Lower lobe of right lung (tissue), 2 donors: ENCODE data around the gene UBE2I. TPM values are rescaled to one million over a fixed set of nuclear protein-coding genes. Genes with fewer than 3 reads are reported as not detected.

Source experiments
- ATAC-seq, 2 donors: fragments of 200-7000 bp; cut with Tn5 transposase; one replicate each; pipeline ENCODE4 v1.9.1; 2020 to 2022; ENCODE audit warnings: mild to moderate bottlenecking in 2 of 2, moderate library complexity in 2 of 2
- DNase-seq: peaks from one replicate; pipeline ENCODE4 v3.0.0-alpha.2; 2020
- H3K27ac ChIP-seq: fragments of 200-600 bp; one replicate; pipeline ENCODE4 v1.8.0; 2022
- H3K27me3 ChIP-seq: fragments of 200-600 bp; one replicate; pipeline ENCODE4 v1.8.0; 2022; ENCODE audit warnings: low read depth
- H3K36me3 ChIP-seq: fragments of 200-600 bp; one replicate; pipeline ENCODE4 v1.8.0; 2022; ENCODE audit warnings: mild to moderate bottlenecking
- H3K4me1 ChIP-seq: fragments of 200-600 bp; one replicate; pipeline ENCODE4 v1.8.0; 2022
- H3K4me3 ChIP-seq: fragments of 200-600 bp; one replicate; pipeline ENCODE4 v1.8.0; 2022; ENCODE audit warnings: mild to moderate bottlenecking
- H3K9me3 ChIP-seq: fragments of 200-600 bp; one replicate; pipeline ENCODE4 v1.8.0; 2022
- CTCF ChIP-seq: fragments of 200-600 bp; IDR thresholded peaks from one replicate; pipeline ENCODE4 v1.8.0; 2022; ENCODE audit warnings: antibody characterized with exemption, mild to moderate bottlenecking
- intact Hi-C: fragments of 100-400 bp; cut with DNase I; formaldehyde crosslinking; loops from one replicate; pipeline ENCODE4 v1.11.0; 2022
- total RNA-seq: library from RNA; stranded (reverse); fragmentation: NEBNext Ultra II Directional; extraction: Animal tissue kit (Norgen Biotek cat#: 25700); gene quantifications from one replicate; pipeline ENCODE4 v1.2.1, GENCODE V29; 2021
- donor health status: DM: no; HTN: yes; CAD: no; lungs with severe emphysema.

UBE2I gene
- total RNA-seq, 1 donor from 2014 or later, result 93.4 TPM

- Histone ChIP-seq H3K36me3 (no peaks in the 10 kb centered on the region), H3K9me3 (no peaks in the 10 kb centered on the region), H3K4me1 (no peaks in the 10 kb centered on the region), H3K27me3 (peaks cover 39% of the 10 kb centered on the region), H3K27ac (no peak overlapping the region), H3K4me3 (no peak overlapping the region)
- TF ChIP-seq CTCF, result no peak
- no peak for ATAC-seq
- intact Hi-C loops, result no loop called here
- DNase-seq, result no peak
These were observed 30.1 kb upstream of the UBE2I start for GRCh38 chr16:1279081-1279944.

- DNase-seq (no peak), ATAC-seq (no peak)
- no peak for TF ChIP-seq CTCF
- H3K36me3 ChIP-seq, result no peaks in the 10 kb centered on the region
- no peaks in the 10 kb centered on the region for H3K4me1 ChIP-seq
- no peak overlapping the region for H3K27ac ChIP-seq
- H3K27me3 ChIP-seq, result peaks cover 39% of the 10 kb centered on the region
- H3K9me3 ChIP-seq, result no peaks in the 10 kb centered on the region
- H3K4me3 ChIP-seq, result no peak overlapping the region
- intact Hi-C loops, result no loop called here
These were observed 29.4 kb upstream of the UBE2I start for GRCh38 chr16:1279945-1280589.

GRCh38 chr16:1280783-1281182, 28.7 kb upstream of the UBE2I start:
- ATAC-seq, result no peak
- no peak overlapping the region for H3K4me3 ChIP-seq
- H3K27ac ChIP-seq, result no peak overlapping the region
- H3K36me3 ChIP-seq, result no peaks in the 10 kb centered on the region
- peaks cover 42% of the 10 kb centered on the region for H3K27me3 ChIP-seq
- intact Hi-C loops, result no loop called here
- no peak for TF ChIP-seq CTCF
- H3K9me3 ChIP-seq, result no peaks in the 10 kb centered on the region
- H3K4me1 ChIP-seq, result no peaks in the 10 kb centered on the region
- no peak for DNase-seq

GRCh38 chr16:1281517-1281916, 27.9 kb upstream of the UBE2I start:
- H3K4me3 ChIP-seq, result no peak overlapping the region
- no peak for ATAC-seq
- H3K9me3 ChIP-seq, result no peaks in the 10 kb centered on the region
- no peaks in the 10 kb centered on the region for H3K4me1 ChIP-seq
- TF ChIP-seq CTCF, result no peak
- no peak for DNase-seq
- no peaks in the 10 kb centered on the region for H3K36me3 ChIP-seq
- peaks cover 45% of the 10 kb centered on the region for H3K27me3 ChIP-seq
- no peak overlapping the region for H3K27ac ChIP-seq
- intact Hi-C loops, result no loop called here

GRCh38 chr16:1282324-1282973, 27.0 kb upstream of the UBE2I start:
- ATAC-seq, result no peak
- no peak for TF ChIP-seq CTCF
- no peak overlapping the region for H3K27ac ChIP-seq
- peaks cover 48% of the 10 kb centered on the region for H3K27me3 ChIP-seq
- H3K4me3 ChIP-seq, result no peak overlapping the region
- intact Hi-C loops, result no loop called here
- DNase-seq, result no peak
- H3K9me3 ChIP-seq, result no peaks in the 10 kb centered on the region
- no peaks in the 10 kb centered on the region for H3K36me3 ChIP-seq
- no peaks in the 10 kb centered on the region for H3K4me1 ChIP-seq
